GM19438 (cell line): Measurements from ENCODE around the gene OOEP.
"Not testable (repeated sequence)": the region's sequence is repeated elsewhere in the genome, so short reads cannot be mapped to it uniquely, and the experiment has no call there.

ENCODE experiments used
- ATAC-seq: cut with Tn5 transposase; IDR thresholded peaks from one replicate; pipeline ENCODE4 v1.9.1; 2021; ENCODE audit warnings: low read depth; ENCODE audit not compliant: unreplicated experiment

Gene OOEP

DNA sequence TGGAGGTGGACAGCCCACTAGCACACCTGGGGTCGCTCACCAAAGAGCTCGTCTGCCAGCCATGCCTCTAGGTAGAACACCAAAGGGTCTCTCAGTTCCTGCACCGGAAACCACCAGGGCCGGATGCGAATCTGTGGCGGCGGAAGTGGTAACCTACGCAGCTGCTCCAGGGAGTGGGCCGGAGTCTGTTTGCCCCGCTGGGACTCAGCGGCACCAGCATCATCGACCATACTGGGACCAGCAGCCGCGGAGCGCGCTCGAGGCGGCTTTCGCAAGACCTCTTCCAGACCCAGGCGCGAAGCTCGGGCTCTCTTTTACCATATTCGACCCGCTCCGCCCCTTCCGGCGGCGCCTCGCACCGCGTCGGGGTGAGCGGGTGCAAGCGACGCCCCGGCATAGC lies at the start of gene OOEP:
TSS of gene OOEP (minus strand) at position 335 of the 400 bp plus-strand sequence. CDS start at position 230, 105 bp downstream.
- ATAC-seq, result no peak

DNA sequence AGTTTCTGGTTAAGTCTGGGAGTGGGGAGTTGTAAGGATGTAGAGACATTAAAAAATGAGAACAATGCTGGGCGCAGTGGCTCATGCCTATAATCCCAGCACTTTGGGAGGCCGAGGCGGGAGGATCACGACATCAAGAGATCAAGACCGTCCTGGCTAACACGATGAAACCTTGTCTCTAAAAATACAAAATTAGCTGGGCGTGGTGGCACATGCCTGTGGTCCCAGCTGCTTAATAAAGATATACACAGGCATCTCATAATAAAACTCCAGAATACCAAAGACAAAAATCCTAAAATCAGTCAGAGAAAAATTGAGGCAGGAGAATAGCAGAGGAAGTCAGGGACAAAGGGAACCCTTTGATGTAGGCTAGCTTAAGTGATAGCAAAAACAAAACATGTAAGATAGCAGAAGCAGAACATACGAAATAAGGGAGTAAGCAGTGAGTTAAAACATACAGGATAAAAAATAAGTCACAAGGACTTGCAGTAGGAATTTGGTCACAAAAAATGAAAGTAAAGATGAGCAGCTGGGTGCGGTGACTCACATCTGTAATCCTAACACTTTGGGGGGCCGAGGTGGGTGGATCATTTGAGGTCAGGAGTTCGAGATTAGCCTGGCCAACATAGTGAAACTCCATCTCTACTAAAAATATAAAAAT lies 48.5 kb upstream of the OOEP start:
- ATAC-seq, result no peak

DNA sequence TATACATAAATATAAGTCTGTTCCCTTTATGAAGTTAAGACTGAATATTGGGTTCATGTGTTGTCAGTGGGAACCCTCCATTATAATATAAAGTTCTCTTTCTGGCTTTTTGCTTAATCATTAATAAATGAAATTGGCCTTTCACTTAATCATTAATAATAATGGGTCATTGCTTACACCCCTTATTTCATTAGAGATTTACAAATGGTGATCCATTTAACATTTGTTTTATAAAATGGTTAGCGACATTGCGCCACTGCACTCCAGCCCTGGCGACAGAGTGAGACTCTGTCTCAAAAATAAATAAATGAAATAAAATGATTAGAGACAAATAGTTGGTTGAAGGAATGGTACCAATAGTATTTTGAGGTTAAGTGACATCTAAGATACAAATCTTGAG lies 43.4 kb upstream of the OOEP start:
- no peak for ATAC-seq

DNA sequence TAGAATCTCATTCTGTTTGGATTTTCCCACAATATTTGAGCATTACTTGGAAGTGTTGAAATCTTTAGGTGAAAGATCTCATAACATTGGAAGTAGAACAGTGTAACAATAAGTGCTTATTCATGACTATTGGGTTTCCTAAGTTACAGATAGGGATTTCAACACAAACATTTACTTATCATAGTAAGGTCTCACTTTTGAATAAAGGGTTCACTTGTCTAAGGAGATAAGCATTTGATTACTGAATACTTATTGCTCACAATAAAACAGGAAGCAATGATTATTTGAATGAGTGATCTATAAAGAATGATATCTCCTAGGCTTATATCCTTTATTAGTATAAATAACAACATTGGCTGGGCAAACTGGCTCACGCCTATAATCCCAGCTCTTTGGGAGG lies 39.7 kb upstream of the OOEP start:
- ATAC-seq, result no peak

GRCh38 chr6:73400656-73401055 lies 31.0 kb upstream of the OOEP start:
- no peak for ATAC-seq

DNA sequence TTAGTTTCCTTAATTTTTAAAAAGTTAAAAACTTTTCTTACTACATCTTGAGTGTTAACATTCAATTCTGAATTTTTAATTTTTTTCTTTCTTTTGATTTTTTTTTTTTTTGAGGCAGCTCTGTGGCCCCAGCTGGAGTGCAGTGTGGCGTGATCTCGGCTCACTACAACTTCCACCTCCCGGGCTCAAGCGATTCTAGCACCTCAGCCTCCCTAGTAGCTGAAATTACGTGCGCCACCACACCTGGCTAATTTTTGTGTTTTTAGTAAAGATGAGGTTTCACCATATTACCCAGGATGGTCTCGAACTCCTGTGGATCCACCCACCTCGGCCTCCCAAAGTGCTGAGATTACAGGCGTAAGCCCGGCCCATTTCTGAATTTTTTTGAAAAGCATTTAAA lies 26.2 kb upstream of the OOEP start:
- no peak for ATAC-seq

DNA sequence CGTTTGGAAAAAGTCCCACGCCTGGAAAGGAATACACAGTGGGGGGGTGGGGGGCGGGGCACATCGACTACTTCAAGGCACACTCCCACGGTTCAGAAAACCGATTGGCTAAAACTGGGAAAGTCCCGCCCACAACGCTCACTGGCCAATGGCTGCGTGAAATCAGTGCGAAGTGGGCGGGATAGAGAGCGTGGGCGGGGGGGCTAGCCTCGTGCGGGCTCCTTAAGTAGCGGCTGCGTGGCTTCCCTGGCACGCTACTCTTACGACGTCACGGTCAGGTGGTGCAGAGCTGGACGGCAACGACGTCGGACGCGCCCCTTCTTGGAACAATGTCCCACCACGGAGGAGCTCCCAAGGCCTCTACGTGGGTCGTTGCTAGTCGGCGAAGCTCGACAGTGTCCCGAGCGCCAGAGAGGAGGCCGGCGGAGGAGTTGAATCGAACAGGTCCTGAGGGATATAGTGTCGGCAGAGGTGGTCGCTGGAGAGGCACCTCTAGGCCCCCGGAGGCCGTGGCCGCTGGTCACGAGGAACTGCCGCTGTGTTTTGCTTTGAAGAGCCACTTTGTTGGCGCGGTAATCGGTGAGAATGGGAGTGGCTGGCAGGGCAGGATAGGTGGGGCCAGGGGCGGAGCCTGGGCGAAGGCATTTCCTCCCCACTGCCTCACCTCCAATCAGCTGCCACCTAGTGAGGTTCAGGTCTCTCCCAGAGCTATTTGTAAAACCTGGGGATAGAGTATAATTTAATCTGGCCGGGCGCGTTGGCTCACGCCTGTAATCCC lies 25.1 kb upstream of the OOEP start, which contains the start of gene DDX43:
TSS of gene DDX43 (plus strand) at position 252 of the 778 bp plus-strand sequence. CDS start at position 330, 78 bp downstream.
- no peak for ATAC-seq

- no peak for ATAC-seq
These were observed 23.6 kb upstream of the OOEP start for GRCh38 chr6:73393278-73393677.

GRCh38 chr6:73392188-73392587 lies 22.5 kb upstream of the OOEP start:
- ATAC-seq, result not testable (repeated sequence)

- ATAC-seq, result no peak
These were observed 22.0 kb upstream of the OOEP start for GRCh38 chr6:73391675-73392074.

DNA sequence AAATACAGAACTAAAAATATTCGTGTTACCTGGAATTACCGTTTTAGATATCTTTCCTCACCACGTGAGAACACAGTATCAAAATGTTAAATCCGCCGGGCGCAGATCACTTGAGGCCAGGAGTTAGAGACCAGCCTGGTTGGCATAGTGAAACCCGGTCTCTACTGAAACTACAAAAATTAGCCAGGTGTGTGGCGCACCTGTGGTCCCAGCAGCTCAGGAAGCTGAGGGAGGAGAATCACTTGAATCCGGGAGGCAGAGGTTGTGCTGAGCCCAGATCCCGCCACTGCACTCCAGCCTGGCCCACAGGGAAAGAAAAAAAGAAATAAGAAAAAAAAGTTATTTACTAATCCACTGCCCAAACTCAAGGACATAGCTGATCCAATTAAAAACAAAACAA lies 20.2 kb upstream of the OOEP start:
- no peak for ATAC-seq

- peak; percentile 67 for ATAC-seq
These were observed 19.3 kb upstream of the OOEP start for GRCh38 chr6:73388800-73389512.

DNA sequence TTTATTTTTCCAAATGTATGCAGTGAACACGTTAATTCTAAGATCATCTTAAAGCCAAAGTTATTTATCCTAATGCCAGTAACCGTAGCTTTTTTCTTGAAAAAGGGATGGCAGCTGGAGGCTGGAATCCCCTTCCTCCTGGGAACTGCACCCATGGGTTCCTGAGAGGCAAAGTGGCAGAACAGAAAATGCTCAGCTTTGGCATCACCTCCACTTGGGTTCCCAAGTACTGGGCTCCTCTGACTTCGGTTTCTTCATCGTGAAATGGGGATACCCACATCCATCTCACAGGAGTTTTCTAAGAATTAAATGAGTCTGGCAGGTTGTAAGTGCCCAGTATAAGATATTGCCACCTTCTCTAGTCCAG lies 18.7 kb upstream of the OOEP start:
- peak; percentile 24 for ATAC-seq

DNA sequence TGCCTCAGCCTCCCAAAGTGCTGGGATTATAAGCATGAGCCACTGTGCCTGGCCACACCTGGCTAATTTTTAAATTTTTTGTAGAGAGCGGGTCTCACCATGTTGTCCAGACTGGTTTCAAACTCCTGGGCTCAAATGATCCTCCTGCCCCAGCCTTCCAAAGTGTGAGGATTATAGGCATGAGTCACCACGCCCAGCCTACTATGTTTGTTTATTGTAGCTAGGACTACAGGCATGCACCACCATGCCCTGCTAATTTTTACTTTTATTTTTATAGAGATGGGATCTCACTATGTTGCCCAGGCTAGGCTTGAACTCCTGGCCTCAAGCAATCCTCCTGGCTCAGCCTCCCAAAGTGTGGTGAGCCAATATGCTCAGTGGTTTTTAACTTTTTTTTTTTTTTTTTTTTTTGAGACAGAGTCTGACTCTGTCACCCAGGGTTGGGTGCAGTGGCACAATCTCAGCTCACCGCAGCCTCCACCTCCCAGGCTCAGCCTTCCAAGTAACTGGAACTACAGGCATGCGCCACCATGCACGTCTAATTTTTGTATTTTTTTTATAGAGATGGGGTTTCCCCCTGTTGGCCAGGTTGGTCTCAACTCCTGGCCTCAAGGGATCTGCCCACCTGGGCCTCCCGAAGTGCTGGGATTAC lies 12.9 kb upstream of the OOEP start:
- ATAC-seq, result no peak

DNA sequence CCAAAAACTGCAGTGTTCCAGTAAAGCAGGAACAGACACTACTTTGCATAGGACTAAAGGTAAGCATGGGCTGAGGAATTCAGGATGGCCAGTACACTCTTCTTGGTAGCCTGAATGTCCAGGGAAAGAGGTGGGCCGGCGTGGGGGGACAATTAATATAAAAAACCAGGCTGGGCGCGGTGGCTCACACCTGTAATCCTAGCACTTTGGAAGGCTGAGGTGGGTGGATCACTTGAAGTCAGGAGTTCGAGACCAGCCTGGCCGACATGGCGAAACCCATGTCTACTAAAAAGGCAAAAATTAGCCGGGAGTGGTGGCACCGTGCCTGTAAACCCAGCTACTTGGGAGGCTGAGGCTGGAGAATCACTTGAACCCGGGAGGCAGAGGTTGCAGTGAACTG lies 11.8 kb upstream of the OOEP start:
- ATAC-seq, result not testable (repeated sequence)

DNA sequence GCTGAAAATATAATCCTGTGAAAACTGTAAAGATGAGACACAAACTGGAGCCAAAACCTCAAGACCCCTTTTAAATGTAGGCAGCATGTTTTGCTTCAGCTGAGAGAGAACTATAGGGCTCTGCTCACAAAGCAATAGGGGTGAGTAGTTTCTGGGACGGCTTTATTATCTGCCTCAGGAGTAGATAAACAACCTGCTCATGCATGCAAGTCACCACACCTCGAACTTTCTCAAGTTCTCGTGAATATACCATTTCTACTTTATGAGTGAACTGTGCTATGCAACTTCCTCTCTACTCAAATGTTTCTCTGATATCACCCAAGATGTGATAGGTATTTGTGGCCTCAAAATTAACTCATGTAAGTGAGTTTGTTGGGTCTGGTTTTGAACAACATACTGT lies 7.5 kb upstream of the OOEP start:
- ATAC-seq, result no peak

DNA sequence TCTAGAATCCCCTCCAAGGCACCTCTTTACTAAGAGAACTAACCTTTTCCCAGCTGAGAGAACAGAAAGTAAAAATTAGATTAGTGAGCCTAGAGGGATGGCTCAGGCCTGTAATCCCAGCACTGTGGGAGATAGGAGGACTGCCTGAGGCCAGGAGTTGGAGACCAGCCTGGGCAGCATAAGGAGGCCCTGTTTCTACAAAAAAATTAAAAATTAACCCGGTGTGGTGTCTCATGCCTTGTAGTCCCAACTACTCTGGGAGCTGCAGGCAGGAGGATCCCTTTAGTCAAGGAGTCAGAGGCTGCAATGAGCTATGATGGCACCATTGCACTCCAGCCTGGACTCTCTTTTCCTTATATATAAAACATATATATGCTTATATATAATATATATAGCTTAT lies 5.5 kb upstream of the OOEP start:
- no peak for ATAC-seq

GRCh38 chr6:73372516-73372915 lies 2.8 kb upstream of the OOEP start:
- no peak for ATAC-seq

- no peak for ATAC-seq
These were observed 2.3 kb upstream of the OOEP start for GRCh38 chr6:73371984-73372383.

DNA sequence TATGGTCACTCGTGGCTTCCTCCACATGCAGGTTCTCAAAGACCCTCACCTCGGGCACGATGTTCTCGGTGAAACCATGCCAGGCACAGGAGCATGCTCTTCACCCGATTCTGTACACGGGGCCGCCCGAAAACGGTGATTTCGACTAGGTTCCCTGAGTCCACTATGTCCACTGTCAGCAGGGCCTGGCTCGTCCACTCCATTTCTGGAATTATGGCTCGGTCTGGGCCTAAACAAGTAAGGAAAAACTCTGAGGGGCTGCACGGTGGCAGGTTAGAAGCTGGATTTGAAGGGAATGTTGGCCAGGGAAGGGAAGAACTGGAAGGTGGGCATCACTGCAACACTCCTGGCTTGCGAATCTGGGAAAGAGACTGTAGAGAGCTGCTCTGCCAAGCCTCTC lies 540 bp downstream of the OOEP start:
- no peak for ATAC-seq

DNA sequence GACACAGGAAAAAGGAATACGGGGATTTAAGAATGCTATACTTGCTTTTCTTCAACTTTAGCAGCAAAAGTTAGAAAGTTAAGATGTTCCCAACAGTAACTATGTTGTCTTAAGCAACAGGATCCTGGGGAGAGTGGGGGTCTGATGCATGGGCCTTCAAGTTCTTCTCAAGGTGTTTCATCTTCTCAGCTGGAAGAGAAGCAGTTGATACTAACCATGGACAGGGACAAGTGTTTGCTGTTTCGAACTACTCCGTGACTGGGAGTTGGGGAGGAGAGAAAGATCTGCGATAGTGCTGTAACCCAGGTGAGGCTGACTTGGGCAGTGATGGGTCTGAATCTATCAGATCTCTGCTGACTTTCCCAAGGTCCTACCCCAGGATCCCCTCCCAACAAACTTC lies 1.0 kb downstream of the OOEP start:
- no peak for ATAC-seq
